ENCODE data around the gene SPPL3.

The SPPL3 gene

GRCh38 chr12:120870415-120870814, 33.7 kb downstream of the SPPL3 start:
- no peaks in the 10 kb centered on the region for H3K4me1 ChIP-seq (ENCODE audit: control insufficient read depth, insufficient read depth, low read length)
- ChIA-PET CTCF (interaction anchor here (0.7 kb wide), 1 partner anchor 89 kb away, joined by 3 read pairs; no protein-coding TSS in a partner anchor), POLR2A (no interaction called here)
- TF ChIP-seq BCL11A (tag by site-specific recombination; IDR thresholded peaks at IDR 0.05; ENCODE audit: low read depth) = no peak
- TF ChIP-seq ZNF274 (IDR thresholded peaks at IDR 0.05; ENCODE audit: low read length) = no peak
- no peak for TF ChIP-seq ZNF274 (tag by site-specific recombination; IDR thresholded peaks at IDR 0.05; ENCODE audit: borderline replicate concordance)
- TF ChIP-seq ZBTB7A (tag by site-specific recombination; IDR thresholded peaks at IDR 0.05; ENCODE audit: low read depth) = no peak
- no peak for TF ChIP-seq ZSCAN18 (tag by site-specific recombination; IDR thresholded peaks at IDR 0.05)
- no peak for TF ChIP-seq PRDM4 (tag by site-specific recombination; IDR thresholded peaks at IDR 0.05)
- no peak overlapping the region for H3K4me3 ChIP-seq (ENCODE audit: low read depth, low read length)
- no peaks in the 10 kb centered on the region for H3K9me3 ChIP-seq (ENCODE audit: control insufficient read depth, insufficient read depth, low read depth, low read length)
- H3K27ac ChIP-seq (ENCODE audit: extremely low read depth, low read depth, low read length) = no peak overlapping the region
- peaks cover 0 to 7% of the 10 kb centered on the region in 2 experiments; a peak in 1 of 3 replicates for H3K36me3 ChIP-seq (ENCODE audit: control insufficient read depth in 2 of 2, insufficient read depth in 1 of 2, low read length in 2 of 2)

GRCh38 chr12:120869376-120869775, 34.8 kb downstream of the SPPL3 start:
- H3K27ac ChIP-seq (ENCODE audit: extremely low read depth, low read depth, low read length) = no peak overlapping the region
- ChIA-PET POLR2A (no interaction called here), CTCF (interaction anchor here (0.6 to 1.1 kb wide), 3 partner anchors 21 to 286 kb away, joined by 3 read pairs; no protein-coding TSS in a partner anchor)
- TF ChIP-seq MEIS1 (CRISPR knock-in tag; IDR thresholded peaks at IDR 0.05; ENCODE audit: borderline replicate concordance) (no peak), SETDB1 (IDR thresholded peaks at IDR 0.05; ENCODE audit: insufficient read length, low read length) (no peak), ZNF37A (tag by site-specific recombination; IDR thresholded peaks at IDR 0.05) (no peak), ZNF341 (tag by site-specific recombination; IDR thresholded peaks at IDR 0.05; ENCODE audit: low read depth) (no peak), YY2 (tag by site-specific recombination; IDR thresholded peaks at IDR 0.05) (no peak), ZNF211 (tag by site-specific recombination; IDR thresholded peaks at IDR 0.05; ENCODE audit: low read depth) (no peak), KLF10 (tag by site-specific recombination; IDR thresholded peaks at IDR 0.05) (no peak), MYNN (tag by site-specific recombination; IDR thresholded peaks at IDR 0.05; ENCODE audit: borderline replicate concordance) (no peak), ZNF518A (tag by site-specific recombination; conservative IDR thresholded peaks at IDR 0.05; ENCODE audit: low read depth) (no peak), ZNF354C (tag by site-specific recombination; IDR thresholded peaks at IDR 0.05; ENCODE audit: borderline replicate concordance, low read depth) (no peak)
- H3K9me3 ChIP-seq (ENCODE audit: control insufficient read depth, insufficient read depth, low read depth, low read length) = no peaks in the 10 kb centered on the region
- H3K4me1 ChIP-seq (ENCODE audit: control insufficient read depth, insufficient read depth, low read length) = 0 out of 2 replicates have a peak, but pooled peaks cover 5% of the 10 kb centered on the region
- no peak overlapping the region for H3K4me3 ChIP-seq (ENCODE audit: low read depth, low read length)
- H3K36me3 ChIP-seq (ENCODE audit: control insufficient read depth in 2 of 2, insufficient read depth in 1 of 2, low read length in 2 of 2) = peaks cover 0 to 7% of the 10 kb centered on the region in 2 experiments; a peak in 1 of 3 replicates

Data from HEK293 (cell line).